Measurements from ENCODE around the gene SCFD2.

- TF ChIP-seq CTCF (conservative IDR thresholded peaks at IDR 0.05; ENCODE audit: low read depth, low read length), result no peak
- TF ChIP-seq EZH2 (IDR thresholded peaks at IDR 0.05; ENCODE audit: borderline replicate concordance, low read depth, low read length, poor library complexity, severe bottlenecking), result no peak
Measured at GRCh38 chr4:53267026-53267425, 98.8 kb downstream of the SCFD2 start.

Measured in A673 (cell line).